SU-DHL-6 (cell line): ENCODE measurements around the gene ASAP2.

Experiments
- H2AFZ ChIP-seq: fragments of 200-600 bp; sonication (generic); 2 replicates; pipeline ENCODE4 v1.6.1; 2014; ENCODE audit warnings: low read depth, mild to moderate bottlenecking, moderate library complexity, mixed read lengths, antibody characterized with exemption, low read length; ENCODE audit not compliant: severe bottlenecking
- H3F3A ChIP-seq: fragments of 200-600 bp; shearing (Covaris generic); 2 replicates; pipeline ENCODE4 v1.6.0; 2016; ENCODE audit warnings: antibody characterized with exemption, mild to moderate bottlenecking; ENCODE audit not compliant: insufficient read depth
- H3K27ac ChIP-seq: fragments of 200-600 bp; sonication (generic); 2 replicates; pipeline ENCODE4 v1.5.1; 2016; ENCODE audit warnings: low read depth, mild to moderate bottlenecking, low read length, moderate library complexity, mixed read lengths
- H3K27me3 ChIP-seq: fragments of 200-600 bp; sonication (generic), shearing (Covaris generic); 2 replicates; pipeline ENCODE4 v1.6.0; 2014; ENCODE audit warnings: mild to moderate bottlenecking, low read length
- H3K36me3 ChIP-seq: fragments of 200-600 bp; sonication (generic); 2 replicates; pipeline ENCODE4 v1.6.1; 2014; ENCODE audit warnings: mild to moderate bottlenecking, low read length, mixed read lengths
- H3K4me2 ChIP-seq: fragments of 300-600, 200-600 bp; shearing (Covaris generic), sonication (generic); 2 replicates; pipeline ENCODE4 v1.6.0; 2014; ENCODE audit warnings: low read length, low read depth, mild to moderate bottlenecking; ENCODE audit not compliant: poor library complexity, severe bottlenecking
- H3K4me3 ChIP-seq: fragments of 200-600 bp; sonication (generic); 2 replicates; pipeline ENCODE4 v1.5.1; 2014; ENCODE audit warnings: antibody characterized with exemption, low read length, mild to moderate bottlenecking, mixed read lengths; ENCODE audit not compliant: insufficient read depth, poor library complexity, severe bottlenecking
- H3K79me2 ChIP-seq: fragments of 200-600 bp; sonication (generic); 2 replicates; pipeline ENCODE4 v1.6.1; 2014; ENCODE audit warnings: mild to moderate bottlenecking, low read length, moderate library complexity; ENCODE audit not compliant: insufficient read depth
- H3K9ac ChIP-seq: fragments of 200-600 bp; sonication (generic); 2 replicates; pipeline ENCODE4 v1.7.0; 2014; ENCODE audit warnings: mild to moderate bottlenecking, low read length
- H3K9me2 ChIP-seq: fragments of 200-600 bp; sonication (generic); replicated peaks from 2 replicates; pipeline ENCODE4 v1.6.1; 2014; ENCODE audit warnings: low read length; ENCODE audit not compliant: insufficient read depth
- H3K9me3 ChIP-seq: fragments of 200-600 bp; sonication (generic); 2 replicates; pipeline ENCODE4 v1.6.1; 2014; ENCODE audit warnings: low read length, mixed read lengths; ENCODE audit not compliant: insufficient read depth
- H4K20me1 ChIP-seq: fragments of 200-600 bp; sonication (generic); 2 replicates; pipeline ENCODE4 v1.6.1; 2014; ENCODE audit warnings: low read depth, mild to moderate bottlenecking, antibody characterized with exemption, low read length, moderate library complexity, mixed read lengths
- CTCF ChIP-seq: fragments of 200-600 bp; sonication (generic); IDR thresholded peaks from one replicate; pipeline ENCODE4 v1.5.1; 2017; ENCODE audit warnings: antibody characterized with exemption, mild to moderate bottlenecking, low read length, moderate library complexity; ENCODE audit not compliant: insufficient read depth, poor library complexity, severe bottlenecking
- EZH2phosphoT487 ChIP-seq: fragments of 200-600 bp; sonication (generic), shearing (Covaris generic); conservative IDR thresholded peaks from 2 replicates; pipeline ENCODE4 v1.6.1; 2018; ENCODE audit warnings: mild to moderate bottlenecking, antibody characterized with exemption, low read length, moderate library complexity, mixed read lengths

The ASAP2 gene

GRCh38 chr2:9315280-9315847, 108.8 kb downstream of the ASAP2 start:
- Histone ChIP-seq H3K27me3 (no peaks in the 10 kb centered on the region), H2AFZ (no peak overlapping the region), H4K20me1 (no peaks in the 10 kb centered on the region), H3K4me2 (no peak overlapping the region), H3K79me2 (no peaks in the 10 kb centered on the region), H3K9me2 (no peaks in the 10 kb centered on the region), H3K9ac (no peak overlapping the region), H3K36me3 (no peaks in the 10 kb centered on the region), H3K27ac (no peak overlapping the region), H3K9me3 (no peaks in the 10 kb centered on the region), H3K4me3 (no peak overlapping the region), H3F3A (no peaks in the 10 kb centered on the region)
- TF ChIP-seq CTCF (no peak), EZH2phosphoT487 (no peak)

GRCh38 chr2:9317559-9317958, 110.9 kb downstream of the ASAP2 start:
- Histone ChIP-seq H3F3A (no peaks in the 10 kb centered on the region), H3K9me3 (no peaks in the 10 kb centered on the region), H4K20me1 (no peaks in the 10 kb centered on the region), H3K27ac (no peak overlapping the region), H3K36me3 (no peaks in the 10 kb centered on the region), H3K4me3 (no peak overlapping the region), H3K9ac (no peak overlapping the region), H3K27me3 (no peaks in the 10 kb centered on the region), H3K4me2 (no peak overlapping the region), H2AFZ (no peak overlapping the region), H3K9me2 (no peaks in the 10 kb centered on the region), H3K79me2 (no peaks in the 10 kb centered on the region)
- TF ChIP-seq EZH2phosphoT487 (no peak), CTCF (no peak)

GRCh38 chr2:9318461-9319337, 112.1 kb downstream of the ASAP2 start:
- no peaks in the 10 kb centered on the region for H3K27me3 ChIP-seq
- H3F3A ChIP-seq: no peaks in the 10 kb centered on the region
- no peak overlapping the region for H3K4me2 ChIP-seq
- H2AFZ ChIP-seq: no peak overlapping the region
- no peaks in the 10 kb centered on the region for H3K79me2 ChIP-seq
- H3K9me3 ChIP-seq: no peaks in the 10 kb centered on the region
- H3K4me3 ChIP-seq: no peak overlapping the region
- no peaks in the 10 kb centered on the region for H3K9me2 ChIP-seq
- H3K9ac ChIP-seq: no peak overlapping the region
- no peak overlapping the region for H3K27ac ChIP-seq
- TF ChIP-seq EZH2phosphoT487 (no peak), CTCF (no peak)
- no peaks in the 10 kb centered on the region for H4K20me1 ChIP-seq
- no peaks in the 10 kb centered on the region for H3K36me3 ChIP-seq
